ENCODE data around the gene MOK.

MOK gene

GRCh38 chr14:102210421-102211042 lies 94.4 kb downstream of the MOK start:
- no peaks in the 10 kb centered on the region for H3K9me3 ChIP-seq
- H3K27me3 ChIP-seq: no peaks in the 10 kb centered on the region
- peaks cover 53% of the 10 kb centered on the region for H3K36me3 ChIP-seq
- H3K4me3 ChIP-seq (ENCODE audit: low read depth in 1 of 2, low read length in 1 of 2): peak overlapping the region; percentile 50 to 51
- TF ChIP-seq CTCF (IDR thresholded peaks at IDR 0.05): peak; percentile 3
- peaks cover 20 to 23% of the 10 kb centered on the region in 2 experiments for H3K4me1 ChIP-seq (ENCODE audit: control insufficient read depth in 1 of 2, insufficient read depth in 1 of 2, low read depth in 1 of 2, low read length in 1 of 2)
- peak overlapping the region; percentile 83 for H3K27ac ChIP-seq

- Histone ChIP-seq H3K4me1 (ENCODE audit: control insufficient read depth in 1 of 2, insufficient read depth in 1 of 2, low read depth in 1 of 2, low read length in 1 of 2) (peaks cover 20 to 23% of the 10 kb centered on the region in 2 experiments), H3K27ac (peak overlapping the region; percentile 83), H3K27me3 (no peaks in the 10 kb centered on the region), H3K4me3 (ENCODE audit: low read depth in 1 of 2, low read length in 1 of 2) (no peak overlapping the region), H3K9me3 (no peaks in the 10 kb centered on the region), H3K36me3 (peaks cover 64% of the 10 kb centered on the region)
- no peak for TF ChIP-seq CTCF (IDR thresholded peaks at IDR 0.05)
Observed at GRCh38 chr14:102209224-102209966, 95.6 kb downstream of the MOK start.

- TF ChIP-seq CTCF (IDR thresholded peaks at IDR 0.05): no peak
- H3K36me3 ChIP-seq: peaks cover 65% of the 10 kb centered on the region
- peaks cover 20 to 23% of the 10 kb centered on the region in 2 experiments for H3K4me1 ChIP-seq (ENCODE audit: control insufficient read depth in 1 of 2, insufficient read depth in 1 of 2, low read depth in 1 of 2, low read length in 1 of 2)
- no peak overlapping the region for H3K27ac ChIP-seq
- H3K4me3 ChIP-seq (ENCODE audit: low read depth in 1 of 2, low read length in 1 of 2): no peak overlapping the region
- H3K9me3 ChIP-seq: no peaks in the 10 kb centered on the region
- H3K27me3 ChIP-seq: no peaks in the 10 kb centered on the region
Observed at GRCh38 chr14:102208741-102209140, 96.2 kb downstream of the MOK start.

GRCh38 chr14:102207831-102208365 lies 97.1 kb downstream of the MOK start:
- peaks cover 27 to 28% of the 10 kb centered on the region in 2 experiments for H3K4me1 ChIP-seq (ENCODE audit: control insufficient read depth in 1 of 2, insufficient read depth in 1 of 2, low read depth in 1 of 2, low read length in 1 of 2)
- H3K36me3 ChIP-seq: peaks cover 66% of the 10 kb centered on the region
- H3K4me3 ChIP-seq (ENCODE audit: low read depth in 1 of 2, low read length in 1 of 2): no peak overlapping the region

GRCh38 chr14:102206918-102207317 lies 98.0 kb downstream of the MOK start:
- H3K9me3 ChIP-seq: no peaks in the 10 kb centered on the region
- peaks cover 34 to 36% of the 10 kb centered on the region in 2 experiments for H3K4me1 ChIP-seq (ENCODE audit: control insufficient read depth in 1 of 2, insufficient read depth in 1 of 2, low read depth in 1 of 2, low read length in 1 of 2)
- TF ChIP-seq CTCF (IDR thresholded peaks at IDR 0.05): no peak
- H3K4me3 ChIP-seq (ENCODE audit: low read depth in 1 of 2, low read length in 1 of 2): no peak overlapping the region
- peaks cover 58% of the 10 kb centered on the region for H3K36me3 ChIP-seq
- H3K27ac ChIP-seq: no peak overlapping the region
- no peaks in the 10 kb centered on the region for H3K27me3 ChIP-seq

More at GRCh38 chr14:102207831-102208365, 97.1 kb downstream of the MOK start:
- Histone ChIP-seq H3K27me3 (no peaks in the 10 kb centered on the region), H3K27ac (no peak overlapping the region), H3K9me3 (no peaks in the 10 kb centered on the region)
- TF ChIP-seq CTCF (IDR thresholded peaks at IDR 0.05): no peak
